Left ventricle myocardium superior (tissue), 1 donor: Measurements from ENCODE around the gene CCDC107. TPM values are rescaled to one million over a fixed set of nuclear protein-coding genes. Genes with fewer than 3 reads are reported as not detected.

Experiments
- microRNA-seq: library from miRNA; unstranded; fragments of <30 nt; microRNA quantifications from one replicate; pipeline ENCODE4 v1.2.0, GENCODE V29; 2020; ENCODE audit warnings: borderline number of aligned reads
- total RNA-seq: library from RNA; stranded (reverse); fragmentation: NEBNext Ultra II Directional; extraction: Animal tissue kit (Norgen Biotek cat#: 25700); gene quantifications from one replicate; pipeline ENCODE4 v1.2.1, GENCODE V29; 2021
- donor health status: DM: no; HTN: yes; CAD: no; lungs with severe emphysema.

The CCDC107 gene
- total RNA-seq, 1 donor from 2014 or later = 45.6 TPM

Small RNAs within 50 kb of the gene (microRNA-seq; reads per million reads assigned to microRNA genes)
- not detected for gene MIR6852

Other genes with a start within 250 kb of the CCDC107 start
- gene RUSC2, start 168.2 kb upstream of the CCDC107 start, total RNA-seq = 30.3 TPM
- 28.8 TPM for gene TESK1, start 53.0 kb upstream of the CCDC107 start, total RNA-seq
- gene CD72, start 39.9 kb upstream of the CCDC107 start, total RNA-seq = 0.77 TPM
- 0.32 TPM for gene SIT1, start 7.4 kb upstream of the CCDC107 start, total RNA-seq
- 16,495 TPM for gene RMRP, start 273 bp upstream of the CCDC107 start, total RNA-seq
- gene ARHGEF39, start 6.9 kb downstream of the CCDC107 start, total RNA-seq = 0.45 TPM
- gene CA9, start 15.6 kb downstream of the CCDC107 start, total RNA-seq = 0.64 TPM
- 1,217 TPM for gene TPM2, start 31.6 kb downstream of the CCDC107 start, total RNA-seq
- 243 TPM for gene TLN1, start 73.9 kb downstream of the CCDC107 start, total RNA-seq
- gene CREB3, start 74.4 kb downstream of the CCDC107 start, total RNA-seq = 19.4 TPM
- 90.2 TPM for gene GBA2, start 90.9 kb downstream of the CCDC107 start, total RNA-seq
- 32.4 TPM for gene RGP1, start 91.0 kb downstream of the CCDC107 start, total RNA-seq
- gene MSMP, start 96.0 kb downstream of the CCDC107 start, total RNA-seq = not detected
- 24.6 TPM for gene NPR2, start 133.3 kb downstream of the CCDC107 start, total RNA-seq
- 3.2 TPM for gene SPAG8, start 154.0 kb downstream of the CCDC107 start, total RNA-seq
- gene HINT2, start 156.8 kb downstream of the CCDC107 start, total RNA-seq = 75.8 TPM
- gene FAM221B, start 170.4 kb downstream of the CCDC107 start, total RNA-seq = not detected
- 15.9 TPM for gene TMEM8B, start 170.9 kb downstream of the CCDC107 start, total RNA-seq
- not detected for gene OR13J1, start 212.1 kb downstream of the CCDC107 start, total RNA-seq
- gene HRCT1, start 247.9 kb downstream of the CCDC107 start, total RNA-seq = 9.0 TPM